Esophagus mucosa (tissue), 1 donor: ENCODE results near the gene CCDC80. TPM values are rescaled to one million over a fixed set of nuclear protein-coding genes. Genes with fewer than 3 reads are reported as not detected.
"Not testable (repeated sequence)": the region's sequence is repeated elsewhere in the genome, so short reads cannot be mapped to it uniquely, and the experiment has no call there.

Experiments used
- ATAC-seq: fragments of 200-7000 bp; cut with Tn5 transposase; one replicate; pipeline ENCODE4 v1.9.1; 2020
- total RNA-seq: library from RNA; stranded (reverse); gene quantifications from one replicate; pipeline ENCODE4 v1.2.4, GENCODE V29; 2023
- donor health status: DM: yes; HTN: yes; CAD: no.

CCDC80 gene
- total RNA-seq, 1 donor from 2014 or later: 13.2 TPM

DNA sequence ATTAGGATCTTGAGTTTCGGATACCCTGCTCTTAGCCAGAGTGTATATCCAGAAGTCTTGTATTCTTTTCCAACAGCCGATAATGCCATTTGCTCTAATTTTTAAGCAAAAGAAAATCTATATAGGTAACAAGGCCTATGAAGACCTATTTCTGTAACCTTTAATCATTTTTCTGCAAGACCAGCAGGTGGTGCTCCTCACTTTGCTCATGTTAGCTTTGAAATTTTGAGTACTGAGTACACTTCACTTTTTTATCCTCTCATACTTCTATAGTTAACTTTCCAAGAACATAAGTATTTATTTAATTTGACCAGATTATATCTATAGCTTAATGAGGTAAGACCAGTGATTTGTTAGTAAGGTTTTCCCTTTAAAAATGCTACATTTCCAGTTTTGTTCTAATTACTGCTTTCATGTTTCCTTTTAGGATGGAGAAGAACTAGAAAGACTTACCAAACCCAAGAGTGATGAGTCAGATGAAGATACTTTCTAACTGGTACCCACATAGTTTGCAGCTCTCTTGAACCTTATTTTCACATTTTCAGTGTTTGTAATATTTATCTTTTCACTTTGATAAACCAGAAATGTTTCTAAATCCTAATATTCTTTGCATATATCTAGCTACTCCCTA, 58.6 kb downstream of the CCDC80 start:
- ATAC-seq: peak; percentile 51

- no peak for ATAC-seq
Observed at GRCh38 chr3:112579697-112580096, 61.2 kb downstream of the CCDC80 start.

DNA sequence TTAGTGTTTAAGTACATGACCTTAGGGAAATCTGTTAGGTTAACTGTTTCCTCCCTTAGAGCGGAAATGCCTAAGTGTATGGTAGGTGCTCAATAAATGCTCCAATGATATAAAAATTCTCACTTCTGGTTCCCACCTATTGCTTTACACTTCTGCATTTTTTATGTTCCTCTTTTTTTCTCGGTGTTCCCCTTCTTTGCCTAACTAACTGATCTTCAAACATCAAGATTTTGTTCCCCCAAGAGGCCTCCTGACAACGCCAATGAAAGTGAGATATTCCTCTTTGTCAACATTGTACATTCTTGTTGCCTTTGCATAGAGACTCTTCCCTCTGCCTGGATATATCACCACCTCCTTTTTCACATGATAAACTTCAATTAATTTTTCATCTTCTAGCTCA, 61.7 kb downstream of the CCDC80 start:
- ATAC-seq: no peak

- no peak for ATAC-seq
Observed at GRCh38 chr3:112572701-112573100, 68.2 kb downstream of the CCDC80 start.

- no peak for ATAC-seq
Observed at GRCh38 chr3:112569265-112569664, 71.7 kb downstream of the CCDC80 start.

DNA sequence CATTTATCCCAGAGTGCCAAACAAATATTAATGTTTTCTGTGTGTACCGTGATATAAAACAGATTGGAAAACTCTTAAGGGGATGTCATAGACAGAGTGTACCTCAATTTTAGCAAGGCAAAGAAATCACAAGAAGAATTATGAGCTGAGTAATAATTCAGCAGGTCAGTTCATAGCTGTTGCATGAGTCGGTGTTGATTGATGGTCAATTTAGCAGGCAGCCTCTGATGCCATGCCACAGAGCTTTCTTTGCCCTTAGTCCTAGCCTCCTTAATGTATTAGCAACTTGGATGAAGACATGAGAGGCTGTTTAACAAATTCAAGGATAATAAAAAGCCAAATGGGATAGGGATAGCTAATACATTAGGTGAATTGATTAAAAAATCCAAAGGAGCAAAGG, 72.3 kb downstream of the CCDC80 start:
- no peak for ATAC-seq

- ATAC-seq: no peak
Observed at GRCh38 chr3:112564940-112565305, 76.0 kb downstream of the CCDC80 start.

- ATAC-seq: not testable (repeated sequence)
Observed at GRCh38 chr3:112564247-112564939, 76.5 kb downstream of the CCDC80 start.

DNA sequence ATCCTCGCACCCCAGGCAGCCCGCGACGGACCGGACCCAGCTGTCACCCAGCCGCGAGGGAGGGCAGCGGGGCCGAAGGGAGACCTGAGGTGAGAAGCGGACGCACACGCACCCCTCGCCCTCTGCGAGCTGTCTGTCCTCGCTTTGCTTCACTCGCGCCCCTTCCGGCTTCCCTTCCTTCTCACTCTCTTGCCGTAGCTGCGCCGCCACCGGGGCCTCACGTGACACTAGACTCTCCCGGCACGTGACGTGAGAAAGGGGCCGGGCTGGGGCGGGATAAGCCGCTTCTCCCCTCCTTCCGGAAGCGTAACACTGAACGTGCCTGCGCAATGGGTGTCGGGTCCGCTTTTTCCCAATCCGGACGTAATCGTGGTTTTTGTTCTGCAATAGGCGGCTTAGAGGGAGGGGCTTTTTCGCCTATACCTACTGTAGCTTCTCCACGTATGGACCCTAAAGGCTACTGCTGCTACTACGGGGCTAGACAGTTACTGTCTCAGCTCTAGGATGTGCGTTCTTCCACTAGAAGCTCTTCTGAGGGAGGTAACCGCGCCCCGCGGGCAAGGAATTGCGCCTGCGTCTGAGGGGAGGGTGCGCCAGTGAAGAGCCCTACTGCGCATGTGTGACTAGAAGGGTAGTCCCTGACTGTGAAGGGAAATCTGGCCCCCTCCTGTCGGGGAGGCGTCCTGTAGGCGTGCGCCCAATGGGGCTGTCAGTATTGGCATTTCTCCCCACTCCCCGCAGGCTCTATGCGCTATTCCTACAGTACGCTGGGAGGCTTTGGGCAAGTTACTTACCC, 79.0 kb downstream of the CCDC80 start, which contains the start of the genes ATG3 and SLC35A5:
TSS of gene ATG3 (minus strand) at position 229 of the 796 bp plus-strand sequence. CDS start 434 bp downstream, outside the sequence.
TSS of gene SLC35A5 (plus strand) at position 312 of the 796 bp plus-strand sequence. CDS start 1,359 bp downstream, outside the sequence.
- ATAC-seq: peak; percentile 97

DNA sequence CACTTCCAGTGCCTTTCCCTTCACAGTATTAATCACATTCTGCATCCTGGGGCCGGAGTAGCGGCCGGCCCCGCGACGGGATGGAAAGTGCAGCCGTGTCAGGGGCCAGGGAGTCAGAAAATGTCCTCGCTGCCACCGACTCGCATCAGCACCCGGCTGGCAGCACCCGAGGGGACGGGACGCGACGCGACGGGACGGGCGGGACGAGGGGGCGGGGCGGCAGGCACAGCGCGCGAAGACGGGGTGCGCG, 79.5 kb downstream of the CCDC80 start:
- ATAC-seq: peak; percentile 75

DNA sequence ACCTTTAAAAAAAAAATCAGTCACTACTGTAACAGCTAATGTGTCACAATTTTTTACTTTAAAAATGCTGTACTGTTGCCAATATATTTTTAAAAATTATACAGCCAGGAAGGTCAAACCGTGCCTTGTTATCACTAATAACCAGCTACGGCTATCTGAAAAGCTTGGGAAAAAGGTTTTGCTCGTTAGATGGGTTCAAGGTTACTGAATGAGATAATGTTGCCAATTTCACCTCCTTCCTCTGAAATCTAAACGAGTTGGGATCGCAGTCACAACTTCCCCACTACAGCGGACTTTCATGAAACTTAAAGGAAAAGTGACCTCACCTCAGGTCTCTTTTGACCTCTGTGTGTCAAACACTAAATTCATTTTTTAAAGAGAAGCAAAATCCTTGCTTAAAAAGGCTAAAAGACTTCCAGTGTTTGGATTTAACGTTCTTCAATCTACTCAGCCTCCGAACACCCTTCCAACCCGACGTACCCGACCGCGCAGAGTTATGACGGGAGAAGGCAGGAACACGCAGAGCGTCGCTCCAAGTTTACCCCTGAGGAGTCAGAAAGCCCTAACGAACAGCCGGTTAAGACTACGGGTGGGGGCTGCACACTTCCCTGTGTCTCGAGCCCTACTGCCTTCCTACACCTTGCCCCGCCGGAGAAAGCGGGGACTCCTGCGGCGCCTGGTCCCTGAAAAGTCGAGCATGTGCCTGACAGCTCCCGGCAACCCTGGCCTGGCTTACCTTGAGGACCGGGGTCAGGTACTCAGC, 80.0 kb downstream of the CCDC80 start:
- ATAC-seq: peak; percentile 46

DNA sequence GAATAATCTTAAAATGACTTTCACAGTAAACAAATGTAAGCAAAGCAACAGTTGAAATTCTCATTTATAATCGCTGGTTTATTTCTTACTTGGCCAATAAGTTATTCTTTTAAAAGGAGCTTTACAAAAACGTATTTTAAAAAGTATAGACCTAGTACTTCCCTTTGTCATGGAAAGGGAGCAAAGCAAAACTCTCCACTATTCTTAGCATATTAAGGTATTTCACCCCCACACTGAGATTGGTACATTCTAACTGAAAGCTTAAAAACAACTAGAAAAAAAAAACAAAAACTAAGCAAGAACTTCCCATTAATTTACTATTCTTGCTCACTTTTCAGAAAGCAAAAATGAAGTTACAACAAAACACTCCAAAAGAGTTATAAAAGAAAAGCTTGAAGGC, 80.6 kb downstream of the CCDC80 start:
- ATAC-seq: no peak

DNA sequence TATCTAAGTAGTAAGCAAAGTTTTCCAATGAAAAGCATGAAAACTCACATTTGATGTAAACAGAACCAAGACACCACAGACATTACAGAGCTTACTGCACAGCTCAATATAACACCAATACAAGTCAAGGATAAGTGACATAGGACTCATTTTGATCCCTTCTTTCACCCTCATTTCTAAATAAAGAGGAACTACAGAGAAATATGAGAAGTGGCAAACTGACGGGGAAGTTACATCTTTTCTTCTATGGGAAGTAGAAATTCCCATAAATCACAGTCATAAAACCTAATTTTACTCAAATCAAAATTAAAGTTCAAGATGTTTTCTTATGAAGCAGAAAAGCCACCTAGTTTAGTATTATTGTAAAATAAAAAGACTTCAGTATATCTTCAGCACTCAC, 83.0 kb downstream of the CCDC80 start:
- no peak for ATAC-seq

GRCh38 chr3:112555535-112556170, 85.3 kb downstream of the CCDC80 start:
- ATAC-seq: no peak

- ATAC-seq: no peak
Observed at GRCh38 chr3:112550859-112551258, 90.1 kb downstream of the CCDC80 start.

Other genes with a start within 250 kb of the CCDC80 start
- 0.44 TPM for gene BTLA, start 141.7 kb downstream of the CCDC80 start, total RNA-seq
- gene ATG3, start 79.2 kb downstream of the CCDC80 start, total RNA-seq: 41.0 TPM
- 15.9 TPM for gene SLC35A5, start 79.1 kb downstream of the CCDC80 start, total RNA-seq
- not detected for gene CD200R1L, start 205.7 kb upstream of the CCDC80 start, total RNA-seq